GM12878 (cell line): ENCODE results near the gene APC2. TPM values are rescaled to one million over a fixed set of nuclear protein-coding genes. Genes with fewer than 3 reads are reported as not detected.

ENCODE experiments used
- ATAC-seq: fragments of 200-7000 bp; cut with Tn5 transposase; 3 replicates; pipeline ENCODE4 v1.9.1; 2020; ENCODE audit warnings: mild to moderate bottlenecking, moderate library complexity
- BruUV-seq: library from RNA; stranded (reverse); fragments of 400-500 nt; replicated peaks from 2 replicates; lab custom pipeline; 2021; lab: Mats Ljungman, UMichigan
- CTCF ChIA-PET: fragments of 300-600 bp; sonication (Branson Sonifier 250); formaldehyde crosslinking; extraction: SDS; loops from one replicate; lab custom pipeline; 2021; ENCODE audit warnings: inconsistent platforms; lab: Yijun Ruan, JAX
- POLR2A ChIA-PET: fragments of 350-600 bp; formaldehyde crosslinking; extraction: SDS; loops from one replicate; lab custom pipeline; 2021; ENCODE audit warnings: inconsistent platforms; lab: Charles Lee
- RAD21 ChIA-PET: fragments of 300-600 bp; sonication (Branson Sonifier 250); formaldehyde crosslinking; loops from one replicate; lab custom pipeline; 2023; ENCODE audit warnings: antibody characterized with exemption; ENCODE audit not compliant: unreplicated experiment; lab: Charles Lee
- SMC1A ChIA-PET: fragments of 300-600 bp; sonication (Branson Sonifier 250); formaldehyde crosslinking; loops from one replicate; lab custom pipeline; 2023; ENCODE audit not compliant: unreplicated experiment, uncharacterized antibody; lab: Charles Lee
- DNase-seq: peaks from one replicate; pipeline ENCODE4 v3.0.0-alpha.2; 2011; ENCODE audit warnings: low read depth, low spot score
- FAIRE-seq: peaks from 3 replicates; lab custom pipeline; 2011; peaks lifted over from hg19 to GRCh38; lab: Jason Lieb, UNC
- H2AFZ ChIP-seq: 2 replicates; pipeline ENCODE4 v1.6.0; 2011; ENCODE audit warnings: low read depth, low read length, control low read depth; ENCODE audit not compliant: control insufficient read depth
- H3K27ac ChIP-seq: 2 replicates; pipeline ENCODE4 v1.5.1; 2011; ENCODE audit warnings: control low read depth; ENCODE audit not compliant: control insufficient read depth, insufficient read depth
- H3K27me3 ChIP-seq, 2 experiments: replicated peaks in 1 of 2; 2 replicates each; pipeline versions ENCODE4 v1.6.0 to v1.6.1; 2011; ENCODE audit warnings: low read length in 1 of 2; ENCODE audit not compliant: control insufficient read depth in 2 of 2, insufficient read depth in 2 of 2
- H3K36me3 ChIP-seq, 2 experiments: 2 replicates each; pipeline ENCODE4 v1.5.1; 2011; ENCODE audit warnings: low read length in 1 of 2; ENCODE audit not compliant: control insufficient read depth in 2 of 2, insufficient read depth in 2 of 2
- H3K4me1 ChIP-seq: 2 replicates; pipeline ENCODE4 v1.6.1; 2011; ENCODE audit warnings: mild to moderate bottlenecking, low read length, moderate library complexity, mixed read lengths; ENCODE audit not compliant: control insufficient read depth, insufficient read depth
- H3K4me2 ChIP-seq: 2 replicates; pipeline ENCODE4 v1.6.0; 2011; ENCODE audit warnings: control low read depth; ENCODE audit not compliant: control insufficient read depth, insufficient read depth
- H3K4me3 ChIP-seq: fragments of 200-600 bp; sonication (generic); 2 replicates; pipeline ENCODE4 v1.5.1; 2016
- H3K79me2 ChIP-seq: 2 replicates; pipeline ENCODE4 v1.6.0; 2011; ENCODE audit warnings: low read length; ENCODE audit not compliant: control insufficient read depth, insufficient read depth
- H3K9ac ChIP-seq: 2 replicates; pipeline ENCODE4 v1.8.0; 2011; ENCODE audit warnings: low read length, control low read depth, mixed read lengths; ENCODE audit not compliant: control insufficient read depth, insufficient read depth
- H3K9me3 ChIP-seq: replicated peaks from 3 replicates; pipeline ENCODE4 v1.5.1; 2011; ENCODE audit warnings: mild to moderate bottlenecking, low read length; ENCODE audit not compliant: control insufficient read depth, insufficient read depth
- H4K20me1 ChIP-seq: 2 replicates; pipeline ENCODE4 v1.6.0; 2011; ENCODE audit not compliant: control insufficient read depth, insufficient read depth
- MEF2A ChIP-seq: IDR thresholded peaks from 2 replicates; pipeline ENCODE4 v1.6.1; 2011; ENCODE audit warnings: low read depth, mild to moderate bottlenecking, low read length, moderate library complexity; ENCODE audit not compliant: insufficient read depth
- PKNOX1 ChIP-seq: fragments of 450-650 bp; IDR thresholded peaks from 2 replicates; pipeline ENCODE4 v1.6.1; 2016; ENCODE audit warnings: mild to moderate bottlenecking
- RB1 ChIP-seq: fragments of 450-650 bp; formaldehyde crosslinking; IDR thresholded peaks from 2 replicates; pipeline ENCODE4 v1.6.1; 2017; ENCODE audit warnings: mild to moderate bottlenecking, borderline replicate concordance
- RUNX3 ChIP-seq: IDR thresholded peaks from 2 replicates; pipeline ENCODE4 v1.6.1; 2012; ENCODE audit warnings: low read length, inconsistent platforms
- SUZ12 ChIP-seq: fragments of 200-600 bp; sonication (generic); IDR thresholded peaks from one replicate; pipeline ENCODE4 v1.6.1; 2018; ENCODE audit warnings: antibody characterized with exemption, mild to moderate bottlenecking; ENCODE audit not compliant: unreplicated experiment
- USF2 ChIP-seq: IDR thresholded peaks from 2 replicates; pipeline ENCODE4 v1.6.1; 2011; ENCODE audit warnings: low read depth, low read length, improper control_type of control experiment, borderline replicate concordance
- WGBS: methylation state at CpG from one replicate; pipeline ENCODE4 v1.1.6; 2016; ENCODE audit warnings: low lambda C conversion rate; ENCODE audit not compliant: insufficient replicate concordance, insufficient coverage; ENCODE audit errors: missing lambda C conversion rate; 5-methylcytosine and 5-hydroxymethylcytosine counted together
- in situ Hi-C: fragments of 300-500 bp; cut with MboI; formaldehyde crosslinking; loops from 9 replicates; pipeline ENCODE4 v1.14.3; 2018; ENCODE audit warnings: mixed read lengths
- intact Hi-C: fragments of 100-400 bp; cut with micrococcal nuclease; formaldehyde crosslinking; loops from one replicate; pipeline ENCODE4 v1.14.2; 2022; ENCODE audit not compliant: unreplicated experiment
- polyA plus RNA-seq, 11 experiments: library from polyadenylated mRNA; depleted of rRNA in 4 of 11; unstranded in 6 of 11; stranded (reverse) in 5 of 11; fragments of >200 nt; fragmentation: Nextera tagmentation in 4 of 11; fragmentation: Illumina TruSeq in 1 of 11; extraction: Ambion mirVana in 4 of 11; extraction: Trizol in 1 of 11; gene quantifications; 1 replicate in 1 of 11; 2 replicates in 10 of 11; pipeline versions ENCODE4 v1.2.1 to v1.2.3, GENCODE V29; 2011 to 2016; ENCODE audit warnings: inconsistent platforms in 2 of 11, missing spikeins in 2 of 11, low read depth in 1 of 11
- total RNA-seq, 4 experiments: library from RNA; depleted of rRNA in 3 of 4; stranded (reverse); fragments of >200 nt in 3 of 4; fragmentation: Illumina TruSeq in 1 of 4; extraction: Trizol in 1 of 4; gene quantifications; 2 replicates each; pipeline versions ENCODE4 v1.2.1 to v1.2.3, GENCODE V29; 2013 to 2021

Gene APC2
- total and polyA plus RNA-seq, 10 of the 15 experiments (the other 5 are each of a cell fraction or from before 2014, with no cell fraction given) = under 0.01 to 0.73 (median 0.04) TPM; not detected in 5

GRCh38 chr19:1425102-1425837 lies 24.7 kb upstream of the APC2 start:
- in situ Hi-C loops (no loop called here), intact Hi-C loops (no loop called here)
- no peaks in the 10 kb centered on the region for H4K20me1 ChIP-seq
- H3K27ac ChIP-seq = no peak overlapping the region
- peaks cover 16 to 64% of the 10 kb centered on the region in 2 experiments for H3K36me3 ChIP-seq
- H3K27me3 ChIP-seq = no peaks in the 10 kb centered on the region
- no peak for ATAC-seq
- SMC1A ChIA-PET = no interaction called here
- H3K4me2 ChIP-seq = no peak overlapping the region
- TF ChIP-seq RUNX3 (no peak), SUZ12 (no peak), MEF2A (no peak), USF2 (no peak), PKNOX1 (no peak), RB1 (no peak)
- RAD21 ChIA-PET = no interaction called here
- H3K79me2 ChIP-seq = no peaks in the 10 kb centered on the region
- H2AFZ ChIP-seq = no peak overlapping the region
- POLR2A ChIA-PET = no interaction called here
- CTCF ChIA-PET = no interaction called here
- no peak overlapping the region for H3K9ac ChIP-seq
- H3K4me3 ChIP-seq = no peak overlapping the region
- TSS peak; percentile 24 for BruUV-seq
- no peak for FAIRE-seq
- no peaks in the 10 kb centered on the region for H3K9me3 ChIP-seq
- DNase-seq = no peak
- no peaks in the 10 kb centered on the region for H3K4me1 ChIP-seq
- 98% methylated on average over 33 of the region's 33 CpGs for WGBS
